H9 (cell line): ENCODE data around the gene DMPK. TPM values are rescaled to one million over a fixed set of nuclear protein-coding genes. Genes with fewer than 3 reads are reported as not detected.

ENCODE experiments used
- DNase-seq: peaks from one replicate; pipeline ENCODE4 v3.0.0-alpha.2; 2017
- H2AFZ ChIP-seq: one replicate; pipeline ENCODE4 v1.6.1; 2013; ENCODE audit warnings: mild to moderate bottlenecking, low read length, control low read depth, moderate library complexity
- H2AK5ac ChIP-seq: 2 replicates; pipeline ENCODE4 v1.6.1; 2013; ENCODE audit warnings: low read length, control low read depth, mixed read lengths; ENCODE audit not compliant: insufficient read length
- H2BK120ac ChIP-seq: one replicate; pipeline ENCODE4 v1.6.1; 2013; ENCODE audit warnings: low read depth, mild to moderate bottlenecking, low read length, control low read depth, inconsistent platforms; ENCODE audit not compliant: poor library complexity, severe bottlenecking
- H2BK12ac ChIP-seq: 2 replicates; pipeline ENCODE4 v1.6.1; 2013; ENCODE audit warnings: low read length, control low read depth, mixed read lengths, low read depth; ENCODE audit not compliant: insufficient read length
- H2BK15ac ChIP-seq: 2 replicates; pipeline ENCODE4 v1.6.1; 2013; ENCODE audit warnings: low read depth, low read length, control low read depth
- H2BK20ac ChIP-seq: one replicate; pipeline ENCODE4 v1.6.1; 2013; ENCODE audit warnings: low read depth, mild to moderate bottlenecking, low read length, control low read depth, inconsistent platforms; ENCODE audit not compliant: poor library complexity, severe bottlenecking
- H2BK5ac ChIP-seq: 2 replicates; pipeline ENCODE4 v1.6.1; 2013; ENCODE audit warnings: low read length, control low read depth, mixed read lengths; ENCODE audit not compliant: insufficient read length
- H3K14ac ChIP-seq: 2 replicates; pipeline ENCODE4 v1.6.1; 2013; ENCODE audit warnings: low read length, control low read depth; ENCODE audit not compliant: insufficient read depth
- H3K18ac ChIP-seq: 2 replicates; pipeline ENCODE4 v1.6.1; 2013; ENCODE audit warnings: low read depth, mild to moderate bottlenecking, mixed read lengths, low read length, control low read depth; ENCODE audit not compliant: insufficient read length
- H3K23ac ChIP-seq: 2 replicates; pipeline ENCODE4 v1.6.1; 2013; ENCODE audit warnings: low read length, control low read depth, mixed read lengths, low read depth; ENCODE audit not compliant: insufficient read length
- H3K23me2 ChIP-seq: 2 replicates; pipeline ENCODE4 v1.6.1; 2013; ENCODE audit warnings: low read depth, mild to moderate bottlenecking, mixed read lengths, low read length, control low read depth; ENCODE audit not compliant: insufficient read length, poor library complexity, severe bottlenecking
- H3K27ac ChIP-seq: 2 replicates; pipeline ENCODE4 v1.5.1; 2013; ENCODE audit warnings: low read length, control low read depth, mixed read lengths, low read depth; ENCODE audit not compliant: insufficient read length
- H3K27me3 ChIP-seq: 2 replicates; pipeline ENCODE4 v1.6.1; 2013; ENCODE audit warnings: low read length, control low read depth, inconsistent platforms; ENCODE audit not compliant: insufficient read depth
- H3K4ac ChIP-seq: 2 replicates; pipeline ENCODE4 v1.6.1; 2013; ENCODE audit warnings: low read depth, mild to moderate bottlenecking, control low read depth, inconsistent platforms, low read length, moderate library complexity
- H3K4me1 ChIP-seq: 2 replicates; pipeline ENCODE4 v1.6.1; 2013; ENCODE audit warnings: low read length, control low read depth, inconsistent platforms; ENCODE audit not compliant: insufficient read depth
- H3K4me2 ChIP-seq: 2 replicates; pipeline ENCODE4 v1.6.1; 2013; ENCODE audit warnings: low read length, control low read depth, mixed read lengths; ENCODE audit not compliant: insufficient read length, insufficient read depth
- H3K56ac ChIP-seq: 2 replicates; pipeline ENCODE4 v1.6.1; 2013; ENCODE audit warnings: low read depth, mild to moderate bottlenecking, mixed read lengths, low read length, control low read depth; ENCODE audit not compliant: insufficient read length
- H3K79me1 ChIP-seq: 2 replicates; pipeline ENCODE4 v1.6.1; 2013; ENCODE audit warnings: low read depth, mild to moderate bottlenecking, moderate library complexity, low read length, control low read depth, inconsistent platforms; ENCODE audit not compliant: insufficient read depth, poor library complexity, severe bottlenecking
- H3K79me2 ChIP-seq: 2 replicates; pipeline ENCODE4 v1.6.1; 2013; ENCODE audit warnings: low read length, control low read depth, inconsistent platforms; ENCODE audit not compliant: insufficient read depth
- H3K9ac ChIP-seq: 2 replicates; pipeline ENCODE4 v1.6.1; 2013; ENCODE audit warnings: low read length, control low read depth, mixed read lengths; ENCODE audit not compliant: insufficient read length; ENCODE audit errors: extremely low read depth
- H3K9me3 ChIP-seq: one replicate; pipeline ENCODE4 v1.6.1; 2013; ENCODE audit warnings: low read depth, low read length, inconsistent platforms; ENCODE audit not compliant: control insufficient read depth
- H3T11ph ChIP-seq: one replicate; pipeline ENCODE4 v1.6.1; 2013; ENCODE audit warnings: mild to moderate bottlenecking, low read length, control low read depth, inconsistent platforms
- H4K20me1 ChIP-seq: one replicate; pipeline ENCODE4 v1.6.1; 2013; ENCODE audit not compliant: control insufficient read depth, insufficient read length, insufficient read depth
- H4K5ac ChIP-seq: 2 replicates; pipeline ENCODE4 v1.6.1; 2013; ENCODE audit warnings: low read depth, mild to moderate bottlenecking, mixed read lengths, low read length, control low read depth; ENCODE audit not compliant: insufficient read length
- H4K8ac ChIP-seq: replicated peaks from 2 replicates; pipeline ENCODE4 v1.6.1; 2013; ENCODE audit warnings: low read length, control low read depth, mixed read lengths, low read depth; ENCODE audit not compliant: insufficient read length
- H4K91ac ChIP-seq: 2 replicates; pipeline ENCODE4 v1.6.1; 2013; ENCODE audit warnings: low read depth, mild to moderate bottlenecking, moderate library complexity, mixed read lengths, low read length, control low read depth; ENCODE audit not compliant: insufficient read length
- H3K27ac Mint-ChIP-seq, 3 experiments: 2 replicates in 2 of 3; 3 replicates in 1 of 3; pipeline ENCODE4 v1.8.0; 2020 to 2021; ENCODE audit warnings: mixed read lengths in 3 of 3, mild to moderate bottlenecking in 1 of 3, moderate library complexity in 1 of 3
- H3K27me3 Mint-ChIP-seq: 2 replicates; pipeline ENCODE4 v1.8.0; 2021; ENCODE audit warnings: low read depth, mild to moderate bottlenecking, moderate library complexity, mixed read lengths
- H3K36me3 Mint-ChIP-seq, 3 experiments: 2 replicates in 2 of 3; 3 replicates in 1 of 3; pipeline ENCODE4 v1.8.0; 2020 to 2021; ENCODE audit warnings: low read depth in 3 of 3, mixed read lengths in 3 of 3; ENCODE audit not compliant: insufficient read depth in 1 of 3
- H3K4me1 Mint-ChIP-seq, 2 experiments: 2 replicates each; pipeline ENCODE4 v1.8.0; 2020; ENCODE audit warnings: mixed read lengths in 2 of 2
- H3K4me3 Mint-ChIP-seq, 2 experiments: 2 replicates in 1 of 2; 3 replicates in 1 of 2; pipeline ENCODE4 v1.8.0; 2020 to 2021; ENCODE audit warnings: mild to moderate bottlenecking in 2 of 2, mixed read lengths in 2 of 2, moderate library complexity in 1 of 2
- H3K9me3 Mint-ChIP-seq, 2 experiments: 2 replicates in 1 of 2; 3 replicates in 1 of 2; pipeline ENCODE4 v1.8.0; 2020; ENCODE audit warnings: mild to moderate bottlenecking in 2 of 2, mixed read lengths in 2 of 2, moderate library complexity in 1 of 2
- CTCF ChIP-seq: fragments of 200-600 bp; sonication (generic); conservative IDR thresholded peaks from 3 replicates; pipeline ENCODE4 v1.8.0; 2021; ENCODE audit warnings: antibody characterized with exemption, mild to moderate bottlenecking
- WGBS: extraction: QIAGEN DNeasy Blood & Tissue Kit; methylation state at CpG from one replicate; pipeline ENCODE4 v1.1.7; 2013; ENCODE audit warnings: missing lambda C conversion rate, low lambda C conversion rate, mixed read lengths; ENCODE audit not compliant: insufficient read length; ENCODE audit errors: extremely low coverage; 5-methylcytosine and 5-hydroxymethylcytosine counted together
- total RNA-seq: library from RNA; stranded (reverse); gene quantifications from 2 replicates; pipeline ENCODE4 v1.2.1, GENCODE V29; 2021

DMPK gene
- total RNA-seq, 1 experiment from 2014 or later = 67.4 TPM

- no peak overlapping the region for H3K23ac ChIP-seq
- H3K56ac ChIP-seq = no peak overlapping the region
- H4K91ac ChIP-seq = no peak overlapping the region
- H3K79me1 ChIP-seq = no peaks in the 10 kb centered on the region
- H2BK5ac ChIP-seq = no peak overlapping the region
- H4K8ac ChIP-seq = no peak overlapping the region
- no peak overlapping the region for H3K18ac ChIP-seq
- no peaks in the 10 kb centered on the region for H3K4me1 ChIP-seq
- no peak overlapping the region for H2BK12ac ChIP-seq
- H2BK120ac ChIP-seq = no peak overlapping the region
- peaks cover 45% of the 10 kb centered on the region for H3K27me3 Mint-ChIP-seq
- no peak overlapping the region for H2AFZ ChIP-seq
- H2BK15ac ChIP-seq = no peak overlapping the region
- H3K14ac ChIP-seq = no peak overlapping the region; the same call in 1 of the 2 replicates
- WGBS = no CpG with 5 or more reads among the region's 7 CpGs
- H3K4me1 Mint-ChIP-seq = peaks cover 8 to 21% of the 10 kb centered on the region in 2 experiments
- H2AK5ac ChIP-seq = no peak overlapping the region
- TF ChIP-seq CTCF = no peak
- H3K4me2 ChIP-seq = no peak overlapping the region
- H3K27ac ChIP-seq = no peak overlapping the region
- H3K9me3 Mint-ChIP-seq = no peaks in the 10 kb centered on the region; a peak in 1 of 5 replicates
- H4K5ac ChIP-seq = no peak overlapping the region
- no peaks in the 10 kb centered on the region for H3K23me2 ChIP-seq
- no peak overlapping the region for H3K4me3 Mint-ChIP-seq
- no peak overlapping the region for H2BK20ac ChIP-seq
- no peak overlapping the region for H3K27ac Mint-ChIP-seq
- DNase-seq = no peak
- H3K36me3 Mint-ChIP-seq = no peaks in the 10 kb centered on the region
- H3K4ac ChIP-seq = no peak overlapping the region
- no peaks in the 10 kb centered on the region for H3K79me2 ChIP-seq
- H3K9me3 ChIP-seq = no peaks in the 10 kb centered on the region
- no peaks in the 10 kb centered on the region for H4K20me1 ChIP-seq
- no peak overlapping the region for H3K9ac ChIP-seq
- H3T11ph ChIP-seq = no peak overlapping the region
- no peaks in the 10 kb centered on the region for H3K27me3 ChIP-seq
Observed at GRCh38 chr19:45801603-45802175, 19.4 kb upstream of the DMPK start.
